ENCODE results near the gene TSFM. TPM values are rescaled to one million over a fixed set of nuclear protein-coding genes. Genes with fewer than 3 reads are reported as not detected.
A peak's percentile ranks its signal among the peaks of the same experiment; 100 is the strongest.

The TSFM gene
- total RNA-seq, 4 donors from 2014 or later = 1.4 to 23.2 (median 18.9) TPM

- Histone ChIP-seq H3K4me3 (no peak overlapping the region), H3K36me3 (peaks cover 0 to 5% (median 2%) of the 10 kb centered on the region in 4 donors), H3K27me3 (no peaks in the 10 kb centered on the region), H3K27ac (peak overlapping the region; percentile 83 to 89 (median 85)), H3K9me3 (no peaks in the 10 kb centered on the region), H3K4me1 (peaks cover 12 to 46% (median 39%) of the 10 kb centered on the region in 4 donors)
- TF ChIP-seq POLR2AphosphoS5 (IDR thresholded peaks at IDR 0.05) (no peak), POLR2A (IDR thresholded peaks at IDR 0.05) (no peak), EP300 (IDR thresholded peaks at IDR 0.05; ENCODE audit: low read depth) (no peak), CTCF (IDR thresholded peaks at IDR 0.05) (no peak)
- DNase-seq = no peak
- intact Hi-C loops (cut with DNase I; ENCODE audit: low total_unique reads) = no loop called here
- 14 to 38% methylated on average over 1 of the region's 1 CpG for WGBS, 2 donors (ENCODE audit: low coverage in 1 of 2)
- in situ Hi-C loops (cut with MboI; ENCODE audit: low pct_ligation_motif_present in 1 of 4, low pct_unique_long_range_greater_than_20kb in 1 of 4, low sequenced_read_pairs in 3 of 4) = no loop called here
Measured at GRCh38 chr12:57753756-57754337, 28.7 kb upstream of the TSFM start.

- intact Hi-C loops (cut with DNase I; ENCODE audit: low total_unique reads) = no loop called here
- no peaks in the 10 kb centered on the region for H3K27me3 ChIP-seq
- no peak for TF ChIP-seq EP300 (IDR thresholded peaks at IDR 0.05; ENCODE audit: low read depth)
- TF ChIP-seq CTCF (IDR thresholded peaks at IDR 0.05) = no peak
- TF ChIP-seq POLR2AphosphoS5 (IDR thresholded peaks at IDR 0.05) = peak; percentile 6 to 47 (median 26)
- TF ChIP-seq POLR2A (IDR thresholded peaks at IDR 0.05) = no peak
- peaks cover 0 to 5% (median 0%) of the 10 kb centered on the region in 4 donors for H3K36me3 ChIP-seq
- in situ Hi-C loops (cut with MboI; ENCODE audit: low pct_ligation_motif_present in 1 of 4, low pct_unique_long_range_greater_than_20kb in 1 of 4, low sequenced_read_pairs in 3 of 4) = no loop called here
- DNase-seq = peak; percentile 91
- WGBS, 2 donors (ENCODE audit: low coverage in 1 of 2) = 4 to 5% methylated on average over 4 to 14 of the region's 41 CpGs
- H3K4me3 ChIP-seq = peak within 1 kb of the TSS; percentile 68 to 94 (median 80)
- no peaks in the 10 kb centered on the region for H3K9me3 ChIP-seq
- H3K4me1 ChIP-seq = peaks cover 12 to 46% (median 39%) of the 10 kb centered on the region in 4 donors
- peak within 1 kb of the TSS; percentile 83 to 89 (median 85) for H3K27ac ChIP-seq
Measured at GRCh38 chr12:57754411-57755193, 28.0 kb upstream of the TSFM start, which contains the start of gene MARCHF9. MARCHF9 (plus strand) TSS chr12:57755103; CDS start chr12:57755529, 426 bp downstream.

- no peaks in the 10 kb centered on the region for H3K9me3 ChIP-seq
- H3K4me3 ChIP-seq = peak overlapping the region; percentile 68 to 94 (median 80)
- peak overlapping the region; percentile 83 to 89 (median 85) for H3K27ac ChIP-seq
- in situ Hi-C loops (cut with MboI; ENCODE audit: low pct_ligation_motif_present in 1 of 4, low pct_unique_long_range_greater_than_20kb in 1 of 4, low sequenced_read_pairs in 3 of 4) (no loop called here), intact Hi-C loops (cut with DNase I; ENCODE audit: low total_unique reads) (no loop called here)
- TF ChIP-seq CTCF (IDR thresholded peaks at IDR 0.05) = no peak
- no peak for TF ChIP-seq POLR2AphosphoS5 (IDR thresholded peaks at IDR 0.05)
- TF ChIP-seq EP300 (IDR thresholded peaks at IDR 0.05; ENCODE audit: low read depth) = no peak
- no peak for TF ChIP-seq POLR2A (IDR thresholded peaks at IDR 0.05)
- H3K4me1 ChIP-seq = peaks cover 12 to 46% (median 39%) of the 10 kb centered on the region in 4 donors
- WGBS, 2 donors (ENCODE audit: low coverage in 1 of 2) = 0% methylated on average over 12 of the region's 34 CpGs; no CpG with 5 or more reads in 1 of the 2 donors
- no peaks in the 10 kb centered on the region for H3K27me3 ChIP-seq
- H3K36me3 ChIP-seq = peaks cover 0 to 5% (median 0%) of the 10 kb centered on the region in 4 donors
- DNase-seq = no peak
Measured at GRCh38 chr12:57755194-57755453, 27.5 kb upstream of the TSFM start.
